COLO829 (cell line): Measurements from ENCODE around the gene TAF6.

Experiments used
- DNase-seq: peaks from one replicate; pipeline ENCODE4 v3.0.0; 2012; ENCODE audit warnings: low spot score

Gene TAF6

DNA sequence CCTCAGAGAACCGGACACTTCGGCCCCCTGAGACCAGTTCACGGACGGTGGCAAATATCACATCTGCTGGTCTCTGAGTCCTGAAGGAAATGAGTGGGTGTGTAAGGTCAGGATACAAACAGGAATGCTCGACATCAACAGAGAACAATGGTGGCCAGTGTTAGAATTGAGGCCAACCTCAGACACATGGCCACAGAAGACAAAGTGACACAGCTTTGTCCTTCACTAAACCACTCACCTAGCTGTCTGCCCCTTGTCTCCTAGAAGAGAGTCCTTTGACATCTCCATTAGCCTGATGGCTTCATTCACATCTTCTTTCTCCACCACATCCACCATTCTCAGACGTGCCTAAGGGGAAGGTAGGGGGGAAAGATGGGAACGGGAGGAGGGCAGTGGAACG, 26.1 kb downstream of the TAF6 start:
- peak; percentile 75 for DNase-seq

DNA sequence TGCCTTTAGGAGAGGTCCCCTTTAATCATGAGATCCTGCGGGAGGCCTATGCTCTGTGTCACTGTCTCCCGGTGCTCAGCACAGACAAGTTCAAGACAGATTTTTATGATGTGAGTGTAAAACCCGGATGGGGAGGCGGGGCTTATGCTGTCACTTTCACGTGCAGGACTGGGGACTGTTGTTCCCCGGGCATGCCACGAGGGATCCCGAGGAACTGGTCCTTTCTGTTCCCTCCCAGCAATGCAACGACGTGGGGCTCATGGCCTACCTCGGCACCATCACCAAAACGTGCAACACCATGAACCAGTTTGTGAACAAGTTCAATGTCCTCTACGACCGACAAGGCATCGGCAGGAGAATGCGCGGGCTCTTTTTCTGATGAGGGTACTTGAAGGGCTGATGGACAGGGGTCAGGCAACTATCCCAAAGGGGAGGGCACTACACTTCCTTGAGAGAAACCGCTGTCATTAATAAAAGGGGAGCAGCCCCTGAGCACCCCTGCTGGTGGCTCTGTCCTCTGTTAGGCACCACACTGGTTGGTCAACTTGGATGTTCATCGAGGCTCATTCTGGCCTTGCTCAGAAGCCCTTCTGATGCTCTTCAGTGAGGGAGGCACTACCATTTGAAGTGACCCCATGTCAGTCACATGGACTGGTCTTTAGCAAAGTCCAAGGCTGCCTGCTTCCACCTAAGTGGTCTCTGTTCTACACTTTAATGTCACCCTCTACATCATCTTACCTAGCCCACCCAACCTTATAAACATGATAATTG, 27.6 kb downstream of the TAF6 start:
- no peak for DNase-seq

DNA sequence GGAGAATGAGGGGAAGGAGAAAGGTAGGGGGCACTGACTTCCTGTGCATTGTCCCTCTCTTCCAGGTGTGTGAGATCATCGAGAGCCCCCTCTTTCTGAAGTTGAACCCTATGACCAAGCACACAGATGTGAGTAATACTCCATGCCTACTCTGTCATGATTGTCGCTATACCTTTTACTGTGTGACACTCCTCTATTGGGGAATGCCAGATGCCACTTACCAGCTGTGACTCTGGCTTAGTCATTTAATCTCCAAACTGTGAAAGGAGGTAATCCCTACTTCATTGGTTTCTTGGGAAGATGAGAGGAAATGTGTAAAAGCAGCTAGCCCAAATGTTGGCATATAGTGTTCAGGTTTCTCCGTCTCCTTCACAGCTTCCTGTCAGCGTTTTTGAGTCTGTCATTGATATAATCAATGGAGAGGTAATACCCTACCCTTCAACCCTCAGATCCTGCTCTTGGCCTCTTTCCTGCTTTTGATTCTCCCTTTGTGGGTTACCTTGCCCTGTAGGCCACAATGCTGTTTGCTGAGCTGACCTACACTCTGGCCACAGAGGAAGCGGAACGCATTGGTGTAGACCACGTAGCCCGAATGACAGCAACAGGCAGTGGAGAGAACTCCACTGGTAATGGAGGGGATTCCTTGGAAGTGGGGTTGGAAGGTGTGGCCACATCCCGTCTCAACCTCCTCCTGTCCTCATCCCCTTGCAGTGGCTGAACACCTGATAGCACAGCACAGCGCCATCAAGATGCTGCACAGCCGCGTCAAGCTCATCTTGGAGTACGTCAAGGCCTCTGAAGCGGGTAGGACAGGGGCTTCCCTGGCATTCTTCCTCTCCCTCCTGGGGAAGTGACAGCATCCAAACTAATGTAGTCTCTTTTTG, 28.4 kb downstream of the TAF6 start:
- no peak for DNase-seq

DNA sequence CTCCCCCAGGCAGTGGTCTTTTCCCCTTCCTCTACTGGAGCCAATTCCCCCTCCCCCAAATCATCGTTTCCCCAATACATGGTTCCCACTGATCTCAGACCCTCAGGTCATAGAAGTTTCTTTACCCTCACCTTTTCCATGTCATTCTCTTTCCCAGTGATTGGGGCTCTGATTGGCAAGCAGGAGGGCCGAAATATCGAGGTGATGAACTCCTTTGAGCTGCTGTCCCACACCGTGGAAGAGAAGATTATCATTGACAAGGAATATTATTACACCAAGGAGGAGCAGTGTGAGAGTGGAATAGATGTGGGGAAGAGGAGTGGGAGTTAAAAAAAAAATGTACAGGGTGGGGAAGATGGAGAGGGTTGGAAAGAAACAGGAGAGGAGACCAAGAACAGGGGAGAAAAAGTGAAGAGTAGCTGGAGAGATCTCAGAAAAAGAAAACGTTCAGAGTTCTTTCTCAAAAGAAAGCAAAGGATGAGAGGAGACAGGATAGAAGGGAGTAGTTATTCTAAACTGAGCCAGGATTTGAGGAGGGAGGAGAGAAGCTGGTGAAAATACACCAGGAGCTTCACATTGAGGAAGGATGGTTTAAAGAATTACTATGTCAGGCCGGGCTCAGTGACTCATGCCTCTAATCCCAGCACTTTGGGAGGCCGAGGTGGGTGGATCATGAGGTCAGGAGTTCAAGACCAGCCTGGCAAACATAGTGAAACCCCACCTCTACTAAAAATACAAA, 29.5 kb downstream of the TAF6 start:
- DNase-seq: no peak

DNA sequence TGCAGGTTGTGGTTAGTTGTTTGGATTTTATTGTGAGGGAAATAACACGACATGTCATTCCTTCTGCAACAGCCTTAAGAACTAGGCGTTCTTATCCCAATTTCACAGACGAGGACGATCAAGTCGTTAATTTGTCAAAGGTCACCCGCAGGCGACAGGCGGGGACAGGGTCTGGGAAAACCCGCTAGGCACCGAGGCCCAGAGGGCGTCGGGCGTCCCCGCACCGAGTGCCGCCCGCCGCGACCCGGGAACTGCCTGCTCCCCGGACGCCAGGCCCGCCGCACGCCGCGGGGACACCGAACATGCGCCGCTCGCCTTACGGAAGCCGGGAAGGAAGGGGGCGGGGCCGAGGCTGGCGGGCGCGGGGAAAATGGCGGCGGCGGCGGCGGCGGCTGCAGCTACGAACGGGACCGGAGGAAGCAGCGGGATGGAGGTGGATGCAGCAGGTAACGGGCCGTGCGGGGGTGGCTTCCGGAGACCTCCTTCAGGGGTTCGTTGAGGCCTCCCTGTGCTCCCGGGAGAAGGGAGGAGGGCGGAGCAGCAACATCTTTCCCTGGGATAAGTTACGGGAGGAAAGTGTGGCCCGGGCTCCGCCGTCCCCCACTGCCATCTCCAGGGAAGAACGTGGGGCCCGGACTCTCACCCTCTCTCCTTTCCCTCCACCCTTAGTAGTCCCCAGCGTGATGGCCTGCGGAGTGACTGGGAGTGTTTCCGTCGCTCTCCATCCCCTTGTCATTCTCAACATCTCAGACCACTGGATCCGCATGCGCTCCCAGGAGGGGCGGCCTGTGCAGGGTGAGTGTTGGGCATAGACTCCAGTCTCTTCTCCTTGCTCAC, 30.3 kb downstream of the TAF6 start, which contains the start of gene COPS6:
COPS6 (plus strand) TSS at position 349 of the 837 bp plus-strand sequence; CDS start at position 371, 22 bp downstream.
- DNase-seq: peak; percentile 81

DNA sequence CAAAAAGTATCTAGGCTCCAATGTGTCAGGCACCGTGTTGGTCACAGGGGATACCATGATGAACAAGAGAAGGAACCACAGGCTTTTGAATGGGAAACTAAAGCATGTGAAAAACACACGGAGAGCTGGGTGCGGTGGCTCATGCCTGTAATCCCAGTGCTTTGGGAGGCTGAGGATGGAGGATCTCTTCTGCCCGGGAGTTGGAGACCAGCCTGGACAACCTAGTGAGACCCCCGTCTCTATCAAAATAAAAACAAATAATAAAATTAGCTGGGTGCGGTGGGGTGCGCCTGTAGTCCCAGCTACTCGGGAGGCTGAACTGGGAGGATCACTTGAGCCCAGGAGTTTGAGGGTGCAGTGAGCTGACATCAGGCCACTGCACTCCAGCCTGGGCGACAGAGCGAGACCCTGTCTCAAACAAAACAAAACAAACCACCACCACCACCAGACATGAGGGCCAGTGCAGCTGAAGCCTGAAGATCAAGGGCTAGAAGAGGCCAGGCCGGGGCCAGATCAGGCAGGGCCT, 31.0 kb downstream of the TAF6 start:
- DNase-seq: no peak

DNA sequence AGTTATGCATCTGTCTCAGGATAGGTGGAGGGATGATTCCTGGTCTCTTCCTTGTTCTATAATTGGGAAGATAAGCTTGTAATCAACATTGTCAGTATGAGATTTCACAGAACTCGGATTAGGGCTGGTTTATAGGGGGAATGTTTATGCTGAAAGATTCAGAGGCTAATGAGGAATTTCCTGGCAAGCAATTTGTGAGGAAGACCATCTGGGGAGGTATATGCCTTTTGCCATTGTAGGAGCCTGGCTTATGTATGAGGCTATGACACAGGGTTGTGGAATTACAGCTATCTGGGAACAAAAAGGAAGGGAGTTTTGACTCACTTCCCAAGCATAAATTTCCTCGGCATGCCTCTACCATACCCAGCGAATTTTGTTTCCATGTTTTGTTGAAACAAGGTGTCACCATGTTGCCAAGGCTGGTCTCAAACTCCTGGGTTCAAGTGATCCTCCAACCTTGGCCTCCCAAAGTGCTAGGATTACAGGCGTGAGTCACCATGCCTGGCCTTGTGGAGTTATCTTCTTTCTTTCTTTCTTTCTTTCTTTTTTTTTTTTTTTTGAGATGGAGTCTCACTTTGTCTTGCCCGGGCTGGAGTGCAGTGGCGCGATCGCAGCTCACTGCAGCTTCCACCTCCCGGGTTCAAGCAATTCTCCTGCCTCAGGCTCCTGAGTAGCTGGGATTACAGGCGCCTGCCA, 32.0 kb downstream of the TAF6 start:
- DNase-seq: no peak

DNA sequence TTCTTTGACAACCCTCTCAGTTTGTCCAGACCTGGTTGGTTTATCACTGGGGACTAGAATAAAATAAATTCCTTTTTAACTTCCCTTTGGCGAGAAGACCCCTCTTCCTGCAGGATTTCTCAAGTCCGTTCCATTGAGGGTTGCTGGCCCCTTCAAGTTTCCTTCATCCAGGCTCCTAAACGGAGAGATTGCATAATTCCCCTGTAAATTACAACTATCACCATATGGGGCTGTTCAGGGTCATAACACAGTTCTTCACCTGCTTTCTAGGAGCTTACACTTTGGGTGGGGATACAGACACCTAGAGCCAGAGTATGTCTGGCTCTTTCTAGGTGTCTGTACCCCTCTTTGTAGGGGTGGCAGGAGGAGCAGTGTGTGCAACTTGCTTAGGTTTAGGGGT, 33.6 kb downstream of the TAF6 start:
- DNase-seq: no peak

DNA sequence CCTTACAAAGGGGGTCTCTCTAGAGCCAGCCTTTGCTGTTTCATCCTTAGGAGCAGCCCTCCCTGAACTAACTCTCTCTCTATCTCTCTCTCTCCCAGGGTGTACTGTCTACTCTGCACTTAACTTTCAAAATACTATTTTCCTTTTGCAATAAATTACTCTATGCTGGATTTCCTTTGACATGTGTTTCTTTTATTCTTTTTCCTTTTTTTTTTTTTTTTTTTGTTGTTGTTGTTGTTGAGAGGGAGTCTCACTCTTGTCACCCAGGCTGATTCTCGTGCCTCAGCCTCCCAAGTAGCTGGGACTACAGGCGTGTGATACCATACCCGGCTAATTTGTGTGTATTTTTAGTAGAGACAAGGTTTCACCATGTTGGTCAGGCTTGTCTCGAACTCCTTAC, 36.2 kb downstream of the TAF6 start:
- DNase-seq: no peak

DNA sequence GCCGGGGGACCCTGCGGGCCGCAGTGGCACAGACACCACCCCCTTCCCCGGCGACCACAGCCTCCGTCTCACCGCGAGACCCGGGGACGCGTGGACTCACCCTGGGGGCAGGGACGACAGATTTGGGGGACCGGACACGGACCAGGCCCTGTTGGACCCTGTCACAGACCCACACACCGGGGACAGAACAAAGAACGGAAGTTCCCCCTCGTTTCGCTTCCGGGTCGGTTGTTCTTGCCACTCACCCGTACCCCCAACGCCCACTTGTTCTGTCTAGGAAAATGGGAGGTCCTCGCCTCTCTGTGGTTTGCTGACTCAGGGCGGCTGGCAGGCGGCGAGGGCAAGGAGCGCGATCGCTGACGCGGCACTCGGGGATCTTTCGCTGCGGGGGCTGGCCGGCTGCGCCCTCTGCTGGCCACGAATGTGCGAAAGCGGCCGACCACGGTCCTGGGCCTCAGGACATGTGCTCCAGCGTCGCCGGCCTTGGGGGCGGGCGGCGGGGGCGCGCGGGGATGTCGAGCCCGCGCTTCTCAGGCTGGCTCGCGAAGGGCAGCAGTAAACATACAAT, 37.5 kb downstream of the TAF6 start, which contains the start of gene ZNF3:
ZNF3 (minus strand) TSS at position 189 of the 568 bp plus-strand sequence. CDS start 4,366 bp downstream, outside the sequence.
- peak; percentile 97 for DNase-seq

DNA sequence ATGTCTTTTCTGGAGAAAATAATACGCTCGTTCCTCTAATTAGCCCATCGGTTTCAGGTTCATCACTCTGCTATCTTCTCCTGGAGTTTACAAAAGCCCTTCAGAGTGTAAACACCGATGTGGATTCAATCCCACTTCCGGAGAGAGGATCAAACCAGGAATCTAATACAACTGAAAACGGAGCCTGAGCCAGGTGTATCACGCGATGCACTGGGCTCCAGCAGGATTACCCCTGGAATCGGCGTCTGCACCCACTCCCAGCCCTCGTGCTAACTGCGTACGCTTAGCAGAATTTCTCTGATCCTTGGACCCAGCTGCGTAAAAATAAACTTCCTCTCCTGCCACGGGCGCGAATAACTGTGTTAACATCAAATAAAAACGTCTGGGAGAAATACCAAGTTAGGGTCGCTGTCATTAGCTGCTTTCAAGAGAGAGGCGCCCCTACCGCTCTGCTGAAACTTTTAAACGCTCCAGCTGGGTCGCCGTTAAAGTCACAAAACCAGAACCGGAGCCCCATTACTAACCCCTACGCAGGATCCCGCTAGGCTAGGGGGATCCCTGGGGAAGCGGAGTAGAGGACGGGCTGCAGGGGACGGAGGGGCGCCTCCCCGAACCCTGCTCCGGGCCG, 38.1 kb downstream of the TAF6 start:
- no peak for DNase-seq

DNA sequence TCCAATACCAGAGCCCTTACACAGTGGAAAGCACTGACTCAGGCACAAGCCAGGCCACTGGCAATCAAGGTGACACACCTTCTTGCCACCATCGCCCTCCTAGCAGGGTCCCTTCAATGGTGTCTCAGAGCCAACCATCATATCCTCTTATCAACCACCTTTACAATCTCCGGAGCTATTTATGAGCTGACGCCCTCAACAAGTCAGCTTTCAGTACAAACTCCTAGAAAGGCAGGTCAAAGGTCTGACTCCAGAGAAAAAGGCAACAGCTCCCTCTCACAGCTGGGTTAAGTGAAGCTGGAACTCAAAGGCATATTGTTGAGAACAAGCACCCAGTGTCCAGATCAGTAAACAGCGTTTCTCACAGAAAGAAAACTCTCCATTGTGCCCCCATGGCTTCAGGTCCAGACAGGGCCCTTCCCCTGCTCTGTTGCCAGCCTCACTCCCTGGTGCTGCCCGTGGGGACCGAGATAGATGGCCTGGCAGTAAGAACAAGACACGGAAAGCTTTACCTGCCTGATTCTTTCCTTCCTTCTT, 40.1 kb downstream of the TAF6 start:
- peak; percentile 64 for DNase-seq

DNA sequence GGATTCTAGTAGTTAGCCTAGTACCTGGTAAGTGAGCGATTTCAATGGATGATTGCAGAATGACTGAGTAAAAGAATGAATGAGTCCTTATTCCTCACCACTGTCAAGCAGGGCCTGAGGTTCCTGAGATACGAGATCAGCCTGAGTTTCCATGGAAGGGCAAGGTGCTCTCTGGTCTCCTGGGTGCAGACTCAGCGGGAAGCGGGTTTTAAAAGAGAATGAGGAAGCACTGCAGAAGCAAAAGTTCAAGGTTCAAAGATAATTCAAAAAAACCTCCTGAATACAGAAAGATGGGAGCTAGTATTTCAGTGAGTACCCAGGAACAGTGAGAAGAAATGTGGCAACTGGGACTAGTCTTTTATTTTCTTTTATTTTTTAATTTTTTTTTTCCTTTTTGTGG, 42.0 kb downstream of the TAF6 start:
- no peak for DNase-seq

DNA sequence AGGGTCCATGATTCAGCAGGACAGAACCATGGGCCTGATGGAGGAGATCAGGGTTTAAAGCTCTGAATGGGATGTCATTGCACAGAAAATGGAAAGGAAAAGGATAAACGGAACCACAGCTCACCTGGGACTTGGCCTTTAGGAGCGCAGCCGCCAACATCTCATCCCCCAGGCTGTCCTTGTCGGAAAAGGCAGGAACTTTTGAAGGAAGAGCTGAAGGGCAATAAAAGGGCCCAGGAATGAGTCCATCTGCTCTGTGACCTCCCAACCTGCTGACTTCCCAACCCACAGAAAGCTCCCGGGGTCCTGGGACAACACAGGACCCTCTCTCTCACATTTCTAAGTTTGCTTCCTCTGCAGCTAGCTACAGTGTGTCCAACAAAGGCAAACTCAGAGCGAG, 43.7 kb downstream of the TAF6 start:
- DNase-seq: no peak

DNA sequence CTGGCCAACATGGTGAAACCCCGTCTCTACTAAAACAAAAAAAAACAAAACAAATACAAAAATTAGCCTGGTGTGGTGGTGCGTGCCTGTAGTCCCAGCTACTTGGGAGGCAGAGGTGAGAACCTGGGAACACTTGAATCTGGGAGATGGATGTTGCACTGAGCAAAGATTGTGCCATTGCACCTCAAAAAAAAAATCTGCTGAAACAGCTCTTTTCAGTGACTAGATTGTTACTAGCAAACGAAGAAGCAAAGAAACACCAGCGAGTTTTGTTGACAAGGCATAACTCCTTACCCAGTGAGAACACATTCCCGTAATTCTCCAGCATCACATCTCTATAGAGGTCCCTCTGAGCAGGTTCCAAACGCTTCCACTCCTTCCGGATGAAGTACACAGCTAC, 44.3 kb downstream of the TAF6 start:
- no peak for DNase-seq

DNA sequence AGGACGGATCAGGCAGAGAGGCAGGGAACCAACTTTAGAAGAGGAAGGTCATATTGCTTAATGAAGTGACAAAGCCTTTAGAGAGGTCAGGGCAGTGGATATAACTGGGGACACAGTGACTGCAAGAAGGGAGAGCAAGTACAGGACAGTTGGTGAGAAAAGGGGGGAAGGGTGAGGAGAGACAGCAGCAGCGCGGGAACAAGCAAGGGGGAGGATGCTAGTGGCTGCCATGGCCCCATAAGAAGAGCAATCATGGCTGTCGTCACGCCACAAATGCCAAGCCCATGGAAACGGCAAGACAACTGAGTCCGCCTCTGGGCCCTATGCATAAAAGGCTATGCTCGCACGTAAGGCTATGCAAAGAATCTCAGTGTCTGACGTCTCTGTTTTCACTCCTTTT, 46.7 kb downstream of the TAF6 start:
- DNase-seq: no peak

DNA sequence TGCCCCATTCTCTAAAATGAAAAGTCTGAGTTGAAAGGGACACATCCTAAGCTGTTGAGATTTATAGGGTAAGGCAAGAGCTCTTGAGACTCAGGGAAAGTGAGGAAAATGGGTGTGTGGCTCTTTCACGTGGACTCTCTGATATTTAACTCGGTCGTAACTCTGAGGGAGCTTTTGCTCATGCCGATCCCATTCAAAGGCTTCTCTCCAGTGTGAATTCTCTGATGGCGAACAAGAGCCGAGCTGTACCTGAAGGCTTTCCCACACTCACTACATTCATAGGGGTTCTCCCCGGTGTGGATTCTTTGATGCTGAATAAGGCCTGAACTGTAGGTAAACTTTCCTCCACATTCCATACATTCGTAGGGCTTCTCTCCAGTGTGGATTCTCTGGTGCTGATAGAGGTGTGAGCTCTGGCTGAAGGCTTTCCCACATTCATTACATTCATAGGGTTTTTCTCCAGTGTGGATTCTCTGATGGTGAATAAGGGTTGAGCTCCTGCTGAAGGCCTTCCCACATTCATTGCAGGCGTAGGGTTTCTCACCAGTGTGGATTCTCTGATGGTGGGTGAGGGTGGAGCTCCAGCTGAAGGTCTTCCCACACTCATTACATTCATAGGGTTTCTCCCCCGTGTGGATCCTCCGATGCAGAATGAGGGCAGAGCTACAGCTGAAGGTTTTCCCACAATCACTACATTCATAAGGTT, 48.0 kb downstream of the TAF6 start:
- no peak for DNase-seq

DNA sequence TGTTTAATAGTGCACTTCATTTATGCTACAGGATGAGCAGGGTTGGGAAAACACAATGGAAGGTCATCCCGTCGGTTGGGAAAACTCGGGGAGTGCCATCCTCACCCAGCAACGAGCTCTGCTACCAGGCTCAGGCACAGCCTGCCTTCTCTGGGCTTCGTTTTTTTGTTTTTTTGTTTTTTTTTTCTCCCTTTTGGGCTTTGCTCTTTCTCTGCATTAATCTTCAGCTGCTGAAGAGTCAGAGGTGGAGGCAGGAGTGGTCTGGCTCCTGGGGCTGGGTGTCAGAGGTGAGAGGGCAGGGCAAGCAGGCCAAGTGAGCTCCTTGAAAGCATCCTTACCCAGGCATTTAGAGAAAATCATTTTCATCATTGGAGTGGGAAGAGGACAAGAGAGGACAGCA, 49.2 kb downstream of the TAF6 start:
- DNase-seq: no peak

DNA sequence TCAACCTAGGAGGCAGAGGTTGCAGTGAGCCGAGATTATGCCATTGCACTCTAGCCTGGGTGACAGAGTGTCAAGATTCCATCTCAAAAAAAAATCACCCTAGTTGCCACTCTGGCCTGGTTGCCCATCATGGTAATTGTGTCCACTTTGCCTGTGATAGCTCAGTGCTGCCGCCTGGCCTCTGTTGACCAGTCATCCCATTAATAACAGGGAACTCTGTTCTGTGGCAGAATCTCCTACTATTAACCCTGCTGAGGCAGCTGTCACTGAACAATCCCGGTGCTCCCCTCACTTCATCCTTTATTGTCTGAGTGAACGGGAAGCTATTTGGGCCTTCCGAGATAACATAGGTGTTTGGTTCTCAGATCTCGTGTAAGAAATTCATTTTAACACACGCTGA, 52.2 kb downstream of the TAF6 start:
- no peak for DNase-seq
